CD4-positive, CD25-positive, alpha-beta regulatory T cell (primary cell): ENCODE results near the gene MARK1. TPM values are rescaled to one million over a fixed set of nuclear protein-coding genes. Genes with fewer than 3 reads are reported as not detected.
A peak's percentile ranks its signal among the peaks of the same experiment; 100 is the strongest.

Experiments
- ATAC-seq, 2 donors: fragments of 150-1000 bp; cut with Tn5 transposase; one replicate each; pipeline ENCODE4 v1.10.0; 2021; ENCODE audit warnings: low read depth in 2 of 2, moderate number of reproducible peaks in 2 of 2, moderate library complexity in 1 of 2
- DNase-seq, 3 donors: peaks; one replicate each; pipeline versions ENCODE4 v3.0.0 to v3.0.0-alpha.2; 2012 to 2022; ENCODE audit warnings: mixed read lengths in 1 of 3
- H3K27ac ChIP-seq: one replicate; pipeline ENCODE4 v1.7.0; 2013; ENCODE audit warnings: mild to moderate bottlenecking, low read length; ENCODE audit not compliant: insufficient read depth, poor library complexity, severe bottlenecking
- H3K27me3 ChIP-seq: one replicate; pipeline ENCODE4 v1.7.0; 2013; ENCODE audit warnings: low read length; ENCODE audit not compliant: control insufficient read depth, insufficient read depth
- H3K36me3 ChIP-seq: one replicate; pipeline ENCODE4 v1.7.0; 2013; ENCODE audit warnings: mild to moderate bottlenecking, low read length, moderate library complexity; ENCODE audit not compliant: control insufficient read depth, insufficient read depth
- H3K4me1 ChIP-seq: 2 replicates; pipeline ENCODE4 v1.7.0; 2013; ENCODE audit warnings: mild to moderate bottlenecking, low read length; ENCODE audit not compliant: insufficient read depth, control insufficient read depth, poor library complexity, severe bottlenecking
- H3K4me3 ChIP-seq: one replicate; pipeline ENCODE4 v1.7.0; 2013; ENCODE audit warnings: low read depth, mild to moderate bottlenecking, low read length, moderate library complexity
- H3K9me3 ChIP-seq, 2 experiments: 1 replicate in 1 of 2; 2 replicates in 1 of 2; pipeline ENCODE4 v1.7.0; 2013; ENCODE audit warnings: low read length in 2 of 2, mild to moderate bottlenecking in 1 of 2, moderate library complexity in 1 of 2; ENCODE audit not compliant: control insufficient read depth in 2 of 2
- H3K27ac Mint-ChIP-seq, 3 donors: one replicate each; pipeline ENCODE4 v1.8.0; 2020 to 2022; ENCODE audit warnings: mild to moderate bottlenecking in 3 of 3, mixed read lengths in 3 of 3, moderate library complexity in 2 of 3
- H3K27me3 Mint-ChIP-seq: one replicate; pipeline ENCODE4 v1.8.0; 2022; ENCODE audit warnings: mild to moderate bottlenecking, mixed read lengths
- H3K36me3 Mint-ChIP-seq: one replicate; pipeline ENCODE4 v1.8.0; 2020; ENCODE audit warnings: mixed read lengths
- H3K4me1 Mint-ChIP-seq, 4 donors: one replicate each; pipeline ENCODE4 v1.8.0; 2020 to 2022; ENCODE audit warnings: mixed read lengths in 4 of 4, mild to moderate bottlenecking in 1 of 4
- H3K4me3 Mint-ChIP-seq, 4 donors: one replicate each; pipeline ENCODE4 v1.8.0; 2020 to 2022; ENCODE audit warnings: mild to moderate bottlenecking in 4 of 4, mixed read lengths in 4 of 4, moderate library complexity in 3 of 4
- H3K9me3 Mint-ChIP-seq, 7 donors: one replicate each; pipeline ENCODE4 v1.8.0; 2020 to 2022; ENCODE audit warnings: mixed read lengths in 7 of 7, mild to moderate bottlenecking in 3 of 7, moderate library complexity in 2 of 7
- polyA plus RNA-seq, 4 donors: library from polyadenylated mRNA; unstranded; fragments of 300-500 nt; fragmentation: Illumina TruSeq; gene quantifications; one replicate each; pipeline ENCODE4 v1.2.3, GENCODE V29; 2021
- total RNA-seq: library from RNA; stranded (reverse); gene quantifications from one replicate; pipeline ENCODE4 v1.2.3, GENCODE V29; 2022

The MARK1 gene
- total and polyA plus RNA-seq, 5 donors from 2014 or later = 0.05 TPM; not detected in 4

DNA sequence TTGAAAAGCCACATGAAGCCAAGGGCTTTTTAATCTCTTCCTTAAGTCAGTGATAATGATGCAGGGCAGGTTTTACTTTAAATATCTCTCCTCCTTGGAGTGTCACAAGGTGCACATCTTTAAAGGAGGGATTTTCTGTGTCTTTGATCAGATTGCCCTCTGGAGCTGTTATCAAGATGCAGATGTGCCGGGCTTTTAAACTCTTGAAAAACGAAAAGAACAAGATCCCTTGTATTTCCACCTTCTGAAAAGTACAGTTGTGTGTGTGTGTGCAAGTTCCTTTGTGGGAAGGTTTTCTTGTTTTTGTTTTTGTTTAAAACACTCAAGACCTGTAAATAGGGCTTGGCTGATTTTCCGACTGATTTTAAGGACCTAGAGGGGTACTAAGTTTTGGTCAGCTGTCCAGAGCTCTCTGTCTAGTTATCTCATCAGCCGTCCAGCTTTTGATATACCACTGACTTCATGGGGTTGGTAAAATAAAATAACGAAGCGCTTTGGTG, 1.6 kb downstream of the MARK1 start:
- peaks cover 0 to 10% (median 4%) of the 10 kb centered on the region in 7 donors for H3K9me3 Mint-ChIP-seq
- no peak for DNase-seq

GRCh38 chr1:220533504-220534109, 5.7 kb downstream of the MARK1 start:
- H3K36me3 ChIP-seq = no peaks in the 10 kb centered on the region
- no peak overlapping the region for H3K27ac ChIP-seq
- no peaks in the 10 kb centered on the region for H3K36me3 Mint-ChIP-seq
- H3K27me3 ChIP-seq = peaks cover 16% of the 10 kb centered on the region
- no peaks in the 10 kb centered on the region for H3K9me3 ChIP-seq
- H3K4me1 ChIP-seq = peaks cover 5% of the 10 kb centered on the region
- peaks cover 0 to 12% (median 5%) of the 10 kb centered on the region in 4 donors for H3K4me1 Mint-ChIP-seq
- H3K4me3 ChIP-seq = no peak overlapping the region
- DNase-seq (no peak), ATAC-seq (no peak)
- H3K27me3 Mint-ChIP-seq = peaks cover 22% of the 10 kb centered on the region
- H3K9me3 Mint-ChIP-seq = peaks cover 0 to 12% (median 8%) of the 10 kb centered on the region in 7 donors
- H3K4me3 Mint-ChIP-seq = no peak overlapping the region
- peak overlapping the region in 1 of 3 donors; percentile 54 for H3K27ac Mint-ChIP-seq

More for the DNA sequence above, 1.6 kb downstream of the MARK1 start:
- no peaks in the 10 kb centered on the region for H3K9me3 ChIP-seq
- Mint-ChIP-seq H3K36me3 (no peaks in the 10 kb centered on the region), H3K4me1 (peaks cover 0 to 22% (median 13%) of the 10 kb centered on the region in 4 donors), H3K27ac (peak overlapping the region in 1 of 3 donors; percentile 17), H3K27me3 (peaks cover 53% of the 10 kb centered on the region), H3K4me3 (peak overlapping the region; percentile 45 to 79 (median 72))
- no peak overlapping the region for H3K27ac ChIP-seq
- peaks cover 30% of the 10 kb centered on the region for H3K27me3 ChIP-seq
- H3K4me3 ChIP-seq = no peak overlapping the region
- no peak for ATAC-seq
- no peaks in the 10 kb centered on the region for H3K36me3 ChIP-seq
- H3K4me1 ChIP-seq = peaks cover 19% of the 10 kb centered on the region

GRCh38 chr1:220544901-220545303, 17.0 kb downstream of the MARK1 start:
- H3K36me3 ChIP-seq = no peaks in the 10 kb centered on the region
- no peaks in the 10 kb centered on the region for H3K4me1 ChIP-seq
- no peak overlapping the region for H3K27ac ChIP-seq
- no peak overlapping the region for H3K4me3 Mint-ChIP-seq
- ATAC-seq (no peak), DNase-seq (no peak)
- no peaks in the 10 kb centered on the region for H3K27me3 ChIP-seq
- H3K4me3 ChIP-seq = no peak overlapping the region
- H3K9me3 ChIP-seq = peaks cover 0 to 2% of the 10 kb centered on the region in 2 experiments
- no peaks in the 10 kb centered on the region for H3K4me1 Mint-ChIP-seq
- H3K27ac Mint-ChIP-seq = no peak overlapping the region
- H3K9me3 Mint-ChIP-seq = peaks cover 0 to 4% (median under 1%) of the 10 kb centered on the region in 7 donors
- H3K27me3 Mint-ChIP-seq = peaks cover 6% of the 10 kb centered on the region
- H3K36me3 Mint-ChIP-seq = no peaks in the 10 kb centered on the region

DNA sequence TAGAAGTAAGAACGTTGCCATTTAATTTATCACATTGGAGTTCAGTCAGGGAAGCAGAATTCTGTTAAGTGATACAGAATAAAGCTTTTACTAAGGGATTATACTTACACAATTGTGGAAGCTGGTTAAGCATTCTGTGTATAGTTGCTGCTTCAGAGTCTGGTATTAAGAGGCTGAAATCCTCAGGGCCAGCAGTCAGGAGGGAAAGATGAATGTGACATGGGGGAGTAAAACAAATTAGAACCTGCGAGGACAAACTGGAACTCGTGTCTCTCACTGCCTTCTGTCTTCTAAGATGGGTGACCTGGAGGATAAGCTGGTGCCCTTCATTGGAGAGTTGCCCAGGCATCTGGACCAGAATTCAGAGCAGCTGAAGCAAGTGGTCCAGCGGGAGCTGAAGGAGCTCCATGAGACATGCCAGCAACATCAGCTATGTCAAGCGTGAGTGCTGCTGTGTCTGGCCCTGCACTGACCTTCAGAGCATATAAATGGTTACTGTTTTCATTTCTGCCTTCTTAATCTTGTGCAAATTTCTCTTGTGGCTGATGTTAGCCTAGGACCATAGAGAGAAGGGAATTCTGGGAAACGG, 23.0 kb downstream of the MARK1 start:
- H3K27me3 Mint-ChIP-seq = no peaks in the 10 kb centered on the region

DNA sequence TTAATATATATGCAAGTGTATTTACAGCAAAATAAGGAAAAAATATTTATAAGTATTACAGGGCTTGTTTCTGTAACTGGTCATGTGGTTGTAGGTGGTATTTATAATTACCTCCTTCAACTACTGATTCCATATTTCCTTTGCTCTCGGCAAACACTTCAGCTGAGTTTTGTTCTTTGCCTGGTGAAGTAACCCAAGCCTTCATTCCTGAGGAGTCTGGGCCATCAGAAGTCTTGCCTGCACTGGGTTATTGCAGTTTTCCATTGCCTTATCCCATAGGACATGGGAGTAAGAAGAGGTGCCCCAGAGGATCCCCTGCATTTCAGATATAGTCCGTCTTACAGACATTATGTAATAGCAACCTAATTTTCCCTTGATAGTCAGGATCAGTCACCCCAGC, 23.8 kb downstream of the MARK1 start:
- ATAC-seq (no peak), DNase-seq (no peak)
- Histone ChIP-seq H3K4me1 (no peaks in the 10 kb centered on the region), H3K36me3 (no peaks in the 10 kb centered on the region), H3K9me3 (no peaks in the 10 kb centered on the region), H3K27ac (no peak overlapping the region), H3K4me3 (no peak overlapping the region), H3K27me3 (no peaks in the 10 kb centered on the region)
- Mint-ChIP-seq H3K4me1 (no peaks in the 10 kb centered on the region), H3K4me3 (no peak overlapping the region), H3K27ac (no peak overlapping the region), H3K27me3 (no peaks in the 10 kb centered on the region), H3K36me3 (no peaks in the 10 kb centered on the region), H3K9me3 (peaks cover 0 to 1% (median 0%) of the 10 kb centered on the region in 7 donors)

More for the DNA sequence above, 23.0 kb downstream of the MARK1 start:
- Mint-ChIP-seq H3K9me3 (peaks cover 0 to 1% (median 0%) of the 10 kb centered on the region in 7 donors), H3K4me1 (no peaks in the 10 kb centered on the region), H3K27ac (no peak overlapping the region), H3K36me3 (no peaks in the 10 kb centered on the region), H3K4me3 (no peak overlapping the region)
- ATAC-seq (no peak), DNase-seq (no peak)
- H3K36me3 ChIP-seq = no peaks in the 10 kb centered on the region
- H3K27me3 ChIP-seq = no peaks in the 10 kb centered on the region
- H3K27ac ChIP-seq = no peak overlapping the region
- H3K4me3 ChIP-seq = no peak overlapping the region
- H3K4me1 ChIP-seq = no peaks in the 10 kb centered on the region
- no peaks in the 10 kb centered on the region for H3K9me3 ChIP-seq

DNA sequence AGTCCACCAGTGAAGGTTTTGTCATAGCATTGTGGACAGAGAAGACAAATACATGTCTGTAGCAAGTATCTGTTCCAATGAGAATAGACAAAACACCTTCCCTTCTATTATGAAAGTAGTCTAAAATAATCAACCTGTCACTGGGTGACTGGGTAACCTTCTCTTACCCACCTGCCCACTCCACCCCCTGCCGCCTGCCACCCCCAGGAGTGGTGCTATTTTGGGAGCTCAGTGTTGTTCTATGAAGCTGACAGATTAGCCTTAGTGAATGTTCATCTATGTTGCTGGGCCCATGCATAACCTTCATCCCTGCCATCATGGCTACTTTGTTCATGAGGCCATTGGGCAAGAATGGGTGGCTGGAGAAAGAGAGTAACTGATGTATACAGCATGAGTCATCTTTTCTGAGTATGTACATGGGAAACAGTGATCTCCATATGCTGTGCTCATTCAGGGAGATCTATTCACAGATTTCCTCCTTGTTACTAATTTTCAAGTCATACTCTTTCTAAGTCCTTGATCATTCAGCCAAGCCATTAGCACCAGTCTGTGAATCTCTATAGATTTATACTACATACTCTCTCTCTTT, 24.8 kb downstream of the MARK1 start:
- no peaks in the 10 kb centered on the region for H3K27me3 Mint-ChIP-seq
- no peak overlapping the region for H3K27ac ChIP-seq
- no peaks in the 10 kb centered on the region for H3K4me1 Mint-ChIP-seq
- no peaks in the 10 kb centered on the region for H3K36me3 ChIP-seq
- no peaks in the 10 kb centered on the region for H3K4me1 ChIP-seq
- H3K9me3 ChIP-seq = no peaks in the 10 kb centered on the region
- H3K4me3 Mint-ChIP-seq = no peak overlapping the region
- peaks cover 0 to 1% (median 0%) of the 10 kb centered on the region in 7 donors for H3K9me3 Mint-ChIP-seq
- no peaks in the 10 kb centered on the region for H3K36me3 Mint-ChIP-seq
- DNase-seq (no peak), ATAC-seq (no peak)
- H3K27ac Mint-ChIP-seq = no peak overlapping the region
- no peaks in the 10 kb centered on the region for H3K27me3 ChIP-seq
- no peak overlapping the region for H3K4me3 ChIP-seq

DNA sequence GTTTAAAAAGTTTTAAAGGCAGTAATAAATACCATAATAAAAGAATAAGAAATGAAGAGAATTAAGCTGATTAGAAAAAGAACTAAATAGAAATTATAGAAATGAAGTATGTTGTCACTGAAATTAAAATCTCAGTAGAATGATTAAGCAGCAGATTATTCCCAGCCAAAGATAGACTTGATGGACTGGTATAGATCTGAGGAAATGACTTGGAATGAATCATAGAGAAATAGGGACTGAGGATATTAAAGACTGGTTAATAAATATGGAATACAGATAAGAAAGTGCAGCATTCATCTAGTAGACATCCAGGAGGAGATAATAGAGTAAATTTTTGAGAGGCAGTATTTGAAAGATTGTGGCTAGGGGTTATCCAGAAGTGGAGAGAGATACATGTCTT, 28.7 kb downstream of the MARK1 start:
- Mint-ChIP-seq H3K27ac (no peak overlapping the region), H3K27me3 (no peaks in the 10 kb centered on the region), H3K9me3 (peaks cover 0 to under 1% (median 0%) of the 10 kb centered on the region in 7 donors), H3K36me3 (no peaks in the 10 kb centered on the region), H3K4me3 (no peak overlapping the region), H3K4me1 (no peaks in the 10 kb centered on the region)
- no peaks in the 10 kb centered on the region for H3K4me1 ChIP-seq
- ATAC-seq (no peak), DNase-seq (no peak)
- H3K9me3 ChIP-seq = no peaks in the 10 kb centered on the region
- no peak overlapping the region for H3K4me3 ChIP-seq
- no peaks in the 10 kb centered on the region for H3K27me3 ChIP-seq
- H3K36me3 ChIP-seq = no peaks in the 10 kb centered on the region
- no peak overlapping the region for H3K27ac ChIP-seq
